ENCODE results near the gene DARS1.

Gene DARS1
- 92.8 to 184 (median 135) reads per million in 4 experiments for total RNA-seq

DNA sequence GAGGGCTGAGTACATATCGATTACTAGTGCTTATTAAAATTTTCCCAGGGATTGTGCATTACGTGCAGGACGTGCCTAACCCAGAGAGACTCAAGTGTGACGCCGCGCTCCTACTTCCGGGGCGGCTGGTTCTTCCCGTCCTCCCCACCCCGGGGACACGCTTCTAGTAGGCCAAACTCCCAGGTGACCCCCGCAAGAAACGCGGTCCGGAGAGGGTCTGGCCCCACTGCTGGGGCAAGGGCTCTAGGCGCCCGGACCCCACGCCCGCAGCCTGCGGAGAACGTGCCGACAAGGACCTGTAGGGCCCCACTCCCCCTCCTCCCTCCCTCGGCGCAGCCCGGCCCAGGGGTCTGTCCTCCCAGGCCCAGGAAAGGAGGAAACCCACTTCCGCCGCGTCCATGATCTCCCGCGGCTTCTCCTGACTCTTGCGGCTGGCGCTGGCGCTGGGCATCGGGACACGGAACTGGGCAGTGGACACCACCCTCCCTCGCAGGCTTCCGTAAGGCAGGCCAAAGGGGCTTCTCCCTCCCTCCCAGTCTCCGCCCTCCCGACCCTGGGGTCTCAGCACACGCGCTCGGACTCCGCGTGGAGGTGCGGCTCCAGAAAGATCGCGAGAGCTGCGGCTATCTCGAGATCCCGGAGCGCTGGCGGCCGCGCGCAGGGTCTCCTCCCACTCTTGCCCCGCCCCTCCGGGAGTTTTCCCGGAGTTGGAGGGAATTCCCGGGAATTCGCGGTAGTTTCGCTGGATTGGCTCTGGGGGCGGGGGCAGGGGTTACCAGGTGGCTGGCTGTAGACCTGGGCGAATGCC, at the start of gene DARS1:
Gene DARS1 (minus strand): TSS at position 609 of the 808 bp plus-strand sequence. CDS start 158 bp downstream, at position 451.
- peak; percentile 79 for DNase-seq

DNA sequence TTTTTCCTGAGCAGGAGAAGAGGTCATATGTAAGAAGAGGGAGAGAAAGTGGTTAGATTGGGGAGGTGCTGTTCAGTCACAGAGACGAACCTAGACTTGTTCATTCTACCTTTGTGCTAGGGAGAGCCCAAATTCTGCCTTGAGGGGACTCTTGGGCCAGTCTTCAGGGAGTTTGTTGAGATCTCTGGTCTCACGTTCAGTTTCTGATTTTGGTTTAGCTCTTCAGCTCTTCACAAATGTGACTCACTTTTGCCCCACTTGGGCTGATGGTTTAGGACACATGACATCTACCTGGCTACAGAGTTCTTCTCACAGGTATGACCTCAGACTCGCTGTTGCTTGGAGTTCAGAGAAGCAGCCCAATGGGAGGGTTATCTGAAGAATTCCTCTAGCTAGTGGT, 49.2 kb upstream of the DARS1 start:
- no peak for DNase-seq

DNA sequence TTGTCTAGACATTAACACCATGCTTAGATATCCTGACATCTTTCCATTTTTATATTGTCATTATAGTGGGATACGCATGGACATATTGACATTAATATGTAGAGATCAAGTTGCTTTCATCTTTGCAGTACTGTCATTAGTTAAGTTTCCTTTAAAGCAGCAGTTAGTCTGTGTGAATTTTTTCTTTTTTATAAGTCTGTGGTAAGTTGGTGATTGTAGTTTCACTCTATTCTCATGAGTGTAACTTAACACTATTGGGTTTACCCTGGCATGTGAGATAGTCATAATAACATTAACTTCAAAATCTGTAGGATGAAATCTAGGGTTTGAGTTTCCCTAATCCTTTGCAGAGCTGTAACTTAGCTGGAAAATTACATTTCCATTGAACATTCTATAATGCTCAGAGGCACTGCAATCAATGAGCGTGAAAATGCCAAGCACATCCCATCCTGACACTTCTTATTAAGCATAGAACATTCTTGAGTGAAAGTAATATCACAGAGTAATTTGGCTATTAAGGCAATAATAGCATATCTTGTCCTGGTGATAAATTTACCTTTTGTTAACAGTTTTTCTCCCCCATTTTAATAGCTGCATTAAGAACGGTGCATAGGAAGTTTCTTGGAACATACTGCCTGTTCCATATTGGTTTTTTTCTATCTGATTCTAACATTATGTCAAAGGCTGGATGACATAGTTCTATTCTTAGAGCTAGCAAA, 47.5 kb upstream of the DARS1 start:
- no peak for DNase-seq

DNA sequence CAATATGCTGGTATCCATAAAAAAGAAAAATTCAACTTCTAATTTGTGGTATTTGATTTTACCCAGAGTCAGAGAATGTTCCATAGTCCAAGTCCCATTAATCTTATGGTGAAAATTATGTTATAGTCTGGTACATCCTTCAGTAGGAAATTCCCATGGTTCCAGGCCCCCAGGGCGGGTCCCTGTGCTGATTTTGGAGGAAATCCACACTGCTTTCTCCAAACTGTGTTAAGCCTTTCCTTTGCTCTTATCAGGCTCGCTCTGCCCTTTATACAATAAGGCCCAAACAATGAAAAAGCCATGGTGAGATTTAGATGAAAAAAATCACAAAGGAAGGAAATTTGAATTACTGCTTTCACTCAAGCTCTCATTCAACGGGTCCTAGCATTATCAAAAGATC, 46.8 kb upstream of the DARS1 start:
- no peak for DNase-seq

DNA sequence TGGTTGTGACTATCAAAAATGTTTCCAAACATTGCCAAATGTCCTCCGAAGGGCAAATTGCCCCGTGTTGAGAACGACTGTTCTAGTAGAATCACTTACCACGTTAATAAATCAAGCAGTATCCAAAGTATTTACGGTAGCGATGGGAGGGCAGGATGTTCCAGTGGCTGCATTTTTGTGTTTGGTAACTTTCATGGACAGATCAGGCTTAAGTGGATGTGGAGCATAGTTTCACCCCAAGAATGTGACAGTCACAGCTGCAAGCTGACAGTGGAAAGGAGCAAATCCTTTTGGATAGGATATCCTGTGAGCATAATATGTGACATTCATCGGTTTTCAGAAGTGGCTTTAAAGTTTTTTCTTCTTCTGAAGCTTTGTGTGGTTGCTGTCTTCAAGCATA, 46.3 kb upstream of the DARS1 start:
- no peak for DNase-seq

DNA sequence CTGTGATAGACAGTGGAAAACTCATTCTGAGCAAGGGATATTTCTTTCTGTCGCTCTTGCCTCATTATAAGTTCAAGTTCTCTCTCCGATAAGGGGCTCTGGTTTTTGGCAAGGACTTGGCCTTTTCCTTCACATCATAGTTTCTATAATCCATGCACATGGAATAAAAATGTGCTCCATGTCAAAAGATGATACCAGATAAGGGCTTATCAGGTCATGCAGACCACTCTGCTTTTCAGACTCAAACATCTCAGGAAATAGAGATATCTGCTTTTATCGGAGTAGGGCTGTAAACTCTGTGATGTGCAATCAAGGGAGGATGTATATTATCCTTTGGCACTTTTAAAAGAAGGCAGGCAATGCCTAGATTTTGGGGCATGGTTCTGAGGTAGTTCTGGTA, 45.0 kb upstream of the DARS1 start:
- no peak for DNase-seq

DNA sequence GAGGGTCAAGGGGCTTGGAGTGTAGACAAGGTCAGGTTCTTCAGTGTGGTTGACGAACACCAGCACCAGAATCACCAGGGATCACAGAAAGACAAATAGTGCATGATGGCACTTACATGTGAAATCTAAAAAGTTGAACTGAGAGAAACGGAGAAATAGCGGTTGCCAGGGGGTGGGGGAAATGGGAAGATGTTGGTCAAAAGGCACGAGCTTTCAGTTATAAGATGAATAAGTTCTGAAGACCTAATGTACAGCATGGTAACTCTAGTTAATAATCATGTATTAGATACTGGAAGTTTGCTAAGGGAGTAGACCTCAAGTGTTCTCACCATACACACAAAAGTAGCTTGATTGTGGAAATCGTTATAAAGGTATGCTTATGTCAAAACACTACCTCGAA, 43.7 kb upstream of the DARS1 start:
- no peak for DNase-seq

DNA sequence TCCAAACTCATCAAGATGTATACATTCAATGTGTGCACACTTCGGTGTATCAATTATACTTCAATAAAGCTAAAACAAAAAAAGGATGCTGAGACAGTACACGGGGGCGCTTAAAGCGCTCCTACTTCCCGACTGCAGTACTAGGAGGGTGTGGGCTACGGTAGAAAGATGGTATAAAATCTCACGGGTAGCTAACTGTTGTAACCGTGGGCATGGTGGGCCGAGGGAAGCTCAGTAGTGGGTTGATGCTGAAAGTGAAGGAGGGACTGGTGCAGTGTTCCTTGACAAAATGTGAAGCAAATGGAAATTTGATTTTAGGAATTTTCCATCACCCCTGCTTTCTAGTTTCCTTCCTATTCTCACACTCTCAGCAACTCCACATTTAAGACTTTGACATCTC, 42.6 kb upstream of the DARS1 start:
- DNase-seq, result no peak

DNA sequence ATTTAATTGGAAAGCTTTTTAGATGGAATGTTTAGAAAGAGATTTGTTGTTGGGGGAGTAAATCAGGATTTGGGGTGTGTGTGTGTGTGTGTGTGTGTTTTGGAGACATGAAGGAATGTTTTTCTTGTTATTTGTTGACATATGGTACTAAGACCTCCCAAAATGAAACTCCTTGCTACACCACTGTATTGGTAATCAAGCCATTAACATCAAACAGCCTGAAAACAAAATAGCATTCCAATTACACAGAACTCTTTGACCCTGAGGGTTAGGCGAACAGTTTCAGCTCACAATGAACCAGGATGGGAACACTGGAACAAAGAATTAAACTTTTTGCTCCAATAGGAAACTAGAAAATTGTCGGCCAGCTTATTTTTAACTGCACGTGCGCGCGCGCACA, 41.7 kb upstream of the DARS1 start:
- no peak for DNase-seq

DNA sequence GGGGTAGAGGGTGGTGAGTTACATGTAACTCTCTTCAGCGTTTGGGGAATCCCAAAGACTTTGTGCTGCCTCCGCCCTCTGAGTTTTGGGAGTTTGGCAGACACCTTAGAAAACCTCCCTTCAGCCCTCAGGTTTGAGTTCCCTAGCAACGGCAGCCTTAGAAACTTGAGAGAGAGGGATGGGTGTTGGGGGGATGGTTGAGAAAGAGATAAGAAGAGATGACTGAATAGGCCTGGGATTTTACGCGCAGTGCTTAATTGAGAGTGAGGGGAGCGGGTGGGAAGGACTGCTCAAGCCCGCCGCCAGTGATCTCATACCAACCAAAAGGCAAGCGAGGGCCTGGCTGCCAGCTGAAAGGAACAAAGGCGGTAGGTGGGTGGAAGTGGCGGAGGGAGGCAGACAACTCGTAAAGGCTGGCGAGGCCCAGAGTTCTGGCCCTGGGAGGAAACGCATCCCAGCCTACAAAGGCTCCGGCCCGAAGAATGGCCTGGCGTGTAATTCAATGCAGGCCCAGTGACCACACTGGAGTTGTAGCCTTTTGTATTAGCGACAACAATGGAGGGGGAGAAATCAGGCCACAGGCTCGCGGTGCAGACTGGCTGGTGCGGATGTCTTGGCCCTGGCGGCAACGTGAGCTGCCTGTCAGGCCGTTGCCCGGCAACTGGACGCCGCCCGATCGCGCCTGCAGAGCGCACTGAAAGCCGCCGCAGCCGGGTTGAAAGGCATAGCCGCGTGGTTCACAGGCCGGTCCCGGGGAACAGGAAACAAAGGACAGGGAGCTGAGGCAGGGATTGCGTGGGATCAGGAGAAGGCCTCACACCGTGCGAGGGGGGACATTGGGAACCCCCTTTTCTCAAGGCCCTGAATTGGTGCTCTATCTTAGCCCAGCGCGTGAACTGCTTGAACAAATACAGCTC, 39.9 kb upstream of the DARS1 start:
- DNase-seq, result no peak

DNA sequence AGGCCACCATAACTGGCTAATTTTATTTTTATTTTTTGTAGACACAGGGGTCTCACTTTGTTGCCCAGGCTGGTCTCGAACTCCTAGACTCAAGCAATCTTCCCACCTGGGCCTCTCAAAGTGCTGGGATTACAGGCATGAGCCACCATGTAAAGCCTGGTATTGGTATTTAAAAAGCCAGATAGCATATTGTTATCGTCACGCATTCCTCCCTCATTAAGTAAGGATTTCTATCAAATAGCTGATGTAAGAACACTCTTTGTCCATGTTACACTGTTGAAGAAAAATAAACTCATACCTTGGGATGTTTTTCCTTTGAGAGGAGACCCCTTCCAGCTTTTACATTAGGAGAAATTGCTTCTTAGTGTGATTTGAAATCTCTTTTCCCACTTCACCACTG, 39.2 kb upstream of the DARS1 start:
- no peak for DNase-seq

DNA sequence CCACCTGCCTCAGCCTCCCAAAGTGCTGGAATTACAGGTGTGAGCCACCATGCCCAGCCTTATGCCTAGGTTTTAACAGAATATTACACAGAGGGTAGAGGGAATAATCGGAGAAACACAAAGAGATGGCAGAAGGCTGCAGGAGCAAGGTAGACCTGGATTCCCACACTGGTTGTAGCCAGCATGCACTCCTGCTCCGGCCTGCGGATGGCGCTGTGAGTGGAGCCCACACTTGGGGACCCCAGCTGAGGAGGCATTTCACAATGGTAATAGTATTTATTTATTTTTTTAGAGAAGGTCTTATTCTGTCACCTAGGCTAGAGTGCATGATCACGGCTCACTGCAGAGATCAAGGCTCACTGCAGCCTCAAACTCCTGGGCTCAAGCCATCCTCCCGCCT, 38.8 kb upstream of the DARS1 start:
- DNase-seq, result no peak

DNA sequence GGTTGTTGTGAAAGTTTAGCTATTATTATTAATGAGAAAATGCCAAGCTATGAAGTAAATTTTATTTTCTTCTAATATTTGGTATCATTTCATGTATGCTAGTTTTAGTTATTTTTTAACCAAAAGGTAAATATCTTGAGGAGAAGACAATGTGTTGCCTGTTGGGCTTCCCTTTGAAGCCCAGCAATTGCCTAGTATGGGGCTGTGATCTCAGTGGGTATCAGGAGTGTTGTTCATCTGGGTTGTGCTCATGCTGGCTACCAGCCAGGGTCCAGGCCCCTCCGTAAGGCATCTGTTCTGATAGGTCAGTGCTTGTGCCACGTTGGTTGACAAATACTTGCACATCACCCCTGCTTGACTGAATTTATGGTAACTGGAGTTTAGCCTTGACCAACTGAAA, 38.0 kb upstream of the DARS1 start:
- DNase-seq, result no peak

DNA sequence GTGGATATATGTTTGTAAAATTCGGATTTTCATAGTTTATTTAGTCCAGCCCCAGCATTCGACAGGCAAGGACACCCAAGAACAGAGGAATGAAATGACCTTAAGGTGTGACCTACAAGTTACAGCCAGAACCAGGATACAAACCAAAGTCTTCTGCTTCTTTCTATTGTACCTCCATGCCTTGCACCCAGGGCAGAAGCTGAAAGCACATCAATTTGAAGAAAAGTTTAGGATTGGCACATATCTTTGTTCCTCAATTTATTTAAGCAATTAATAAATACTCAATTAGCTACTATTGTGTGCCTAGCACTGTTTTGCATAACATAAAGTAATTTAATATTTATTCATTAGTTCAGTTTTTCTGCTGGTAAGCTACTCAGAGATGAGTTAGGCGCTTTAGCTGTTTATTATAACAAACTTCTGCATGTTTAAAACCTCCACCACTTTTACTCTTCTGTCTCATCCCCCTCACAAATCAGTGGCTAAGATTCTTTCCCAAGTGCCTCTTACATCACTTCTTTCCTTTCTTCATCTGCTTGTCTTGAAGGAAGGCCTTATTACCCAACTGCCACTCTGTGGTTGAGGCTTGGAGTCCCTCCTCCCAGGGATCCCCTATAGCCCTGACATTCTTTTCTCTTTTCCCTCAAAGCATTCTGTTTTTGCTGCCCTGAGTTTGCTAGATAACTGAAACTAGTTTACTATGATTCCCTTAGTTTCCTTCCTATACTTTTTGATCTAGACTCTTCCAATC, 37.1 kb upstream of the DARS1 start:
- no peak for DNase-seq

DNA sequence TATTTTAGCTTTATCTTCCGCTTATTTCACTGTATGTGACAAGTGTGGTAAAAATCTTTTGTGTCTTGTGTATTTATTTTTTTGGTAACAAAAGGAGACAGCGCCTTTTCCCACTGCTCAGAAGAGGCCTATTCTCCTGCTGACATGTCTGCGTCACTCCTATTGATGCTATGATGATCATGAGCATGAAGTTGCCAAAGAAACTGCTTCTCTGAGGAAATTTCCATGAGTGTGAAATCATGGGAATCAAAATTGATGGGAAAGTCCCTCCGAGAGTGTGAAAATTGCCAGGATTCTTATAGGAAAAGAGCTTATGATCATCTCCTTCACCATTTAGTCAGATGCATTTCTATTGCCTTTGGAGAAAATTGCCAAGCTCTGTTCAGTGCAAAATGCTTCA, 36.5 kb upstream of the DARS1 start:
- no peak for DNase-seq

DNA sequence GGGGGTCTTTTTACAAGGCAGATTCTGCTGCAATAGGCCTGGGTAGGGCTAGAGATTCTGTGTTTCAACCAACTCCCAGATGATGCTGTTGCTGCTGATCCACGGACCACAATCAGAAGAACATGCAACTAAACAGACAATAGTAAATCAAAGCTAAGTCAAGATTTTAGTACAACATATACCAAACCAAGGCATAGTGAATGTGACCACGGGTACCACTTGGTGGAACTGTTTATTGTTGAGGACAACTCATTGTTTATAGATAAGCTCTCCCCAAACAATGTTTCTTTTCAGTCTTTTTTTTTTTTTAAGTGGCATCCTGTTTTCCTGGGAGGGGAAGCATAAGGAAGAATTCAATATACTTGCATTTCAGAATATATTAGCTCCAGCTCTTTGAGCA, 36.0 kb upstream of the DARS1 start:
- no peak for DNase-seq

DNA sequence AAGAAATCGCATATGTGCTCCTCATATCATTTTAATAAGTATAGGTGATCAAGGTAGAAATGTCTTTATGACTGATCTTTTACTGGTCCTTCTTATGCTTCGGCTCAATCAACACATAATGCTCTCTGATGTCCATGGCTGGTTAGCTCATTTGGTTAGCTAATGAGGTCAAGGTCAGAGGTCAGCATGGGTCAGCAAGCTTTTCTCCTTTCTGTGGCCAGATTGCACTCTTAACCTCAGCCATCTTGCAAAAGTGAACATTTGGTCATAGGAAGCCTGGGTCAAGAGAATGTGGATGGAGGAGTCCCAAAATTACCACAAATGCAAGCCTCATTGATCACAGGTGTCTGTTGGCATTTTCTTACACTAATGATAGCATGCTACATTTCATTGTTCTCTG, 35.4 kb upstream of the DARS1 start:
- no peak for DNase-seq

DNA sequence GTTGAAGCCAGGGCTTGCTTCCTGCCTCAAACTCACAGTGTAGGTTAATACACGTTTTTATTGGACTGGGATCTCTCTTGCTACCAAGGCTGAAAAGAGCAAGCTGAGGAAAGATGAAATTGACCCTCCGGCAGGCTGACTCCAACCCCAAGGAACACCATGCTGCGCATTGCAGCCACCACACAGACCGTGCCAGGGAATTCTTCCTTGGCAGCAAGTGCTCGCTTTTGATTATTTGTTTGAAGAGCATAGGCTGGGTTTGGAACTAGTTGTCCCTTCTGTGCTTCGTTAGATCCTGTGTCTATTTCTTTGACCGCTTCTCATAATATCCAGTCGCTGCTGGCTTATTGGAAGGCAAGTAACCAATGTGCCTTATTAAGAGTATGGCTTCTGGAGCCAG, 34.4 kb upstream of the DARS1 start:
- DNase-seq, result no peak

DNA sequence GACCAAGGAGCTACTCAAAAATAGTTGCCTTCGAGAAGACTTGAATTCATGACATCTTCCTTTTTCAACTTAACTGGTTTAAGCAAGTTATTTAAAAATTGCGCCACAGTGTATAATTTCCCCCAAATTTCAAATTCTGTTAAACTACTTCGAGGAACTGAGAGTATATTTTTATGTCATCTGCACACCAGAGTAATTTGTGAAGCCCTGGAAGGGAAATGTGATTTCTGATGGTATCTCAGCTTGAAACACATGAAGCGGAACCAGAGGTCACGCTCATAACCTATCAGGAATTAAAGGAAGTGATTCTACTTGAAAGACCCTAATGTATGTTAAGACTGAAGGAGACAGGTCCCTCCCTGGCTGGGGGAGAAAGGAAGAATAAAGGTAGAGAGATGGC, 33.9 kb upstream of the DARS1 start:
- DNase-seq, result no peak

DNA sequence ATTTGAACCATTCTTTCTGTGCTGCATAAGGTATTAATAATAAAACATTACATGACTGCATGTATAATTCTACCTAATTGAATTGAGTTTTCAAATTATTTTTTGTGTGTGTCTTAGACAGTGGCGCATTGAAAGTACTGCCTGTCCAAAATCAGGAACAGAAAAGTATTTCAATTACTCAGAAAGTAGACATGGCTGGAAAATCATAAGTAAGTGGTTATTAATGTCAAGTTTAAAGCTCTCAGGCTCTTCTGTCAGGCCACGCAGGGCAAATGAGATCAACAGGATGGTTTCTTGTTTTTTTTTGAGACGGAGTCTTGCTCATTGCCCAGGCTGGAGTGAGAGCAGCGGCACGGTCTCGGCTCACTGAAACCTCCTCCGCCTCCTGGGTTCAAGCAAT, 32.4 kb upstream of the DARS1 start:
- DNase-seq, result no peak

DNA sequence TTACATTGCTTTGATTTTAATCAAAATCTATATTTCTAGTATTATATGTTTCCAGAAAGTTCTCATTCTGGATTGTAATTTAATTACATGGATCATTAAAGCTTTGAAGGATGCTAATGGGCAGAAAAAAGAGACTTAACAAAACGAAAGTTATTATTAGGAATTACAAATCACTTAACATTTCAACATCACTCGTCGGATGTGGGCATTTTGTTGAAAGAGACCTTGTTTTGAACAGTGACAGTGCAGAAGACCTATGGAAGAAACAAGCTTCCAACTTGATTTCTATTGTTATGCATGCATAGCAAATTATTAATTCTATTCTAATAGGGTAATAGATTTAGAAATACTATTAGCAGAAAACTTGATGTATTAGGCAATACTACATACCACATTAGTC, 31.4 kb upstream of the DARS1 start:
- no peak for DNase-seq

DNA sequence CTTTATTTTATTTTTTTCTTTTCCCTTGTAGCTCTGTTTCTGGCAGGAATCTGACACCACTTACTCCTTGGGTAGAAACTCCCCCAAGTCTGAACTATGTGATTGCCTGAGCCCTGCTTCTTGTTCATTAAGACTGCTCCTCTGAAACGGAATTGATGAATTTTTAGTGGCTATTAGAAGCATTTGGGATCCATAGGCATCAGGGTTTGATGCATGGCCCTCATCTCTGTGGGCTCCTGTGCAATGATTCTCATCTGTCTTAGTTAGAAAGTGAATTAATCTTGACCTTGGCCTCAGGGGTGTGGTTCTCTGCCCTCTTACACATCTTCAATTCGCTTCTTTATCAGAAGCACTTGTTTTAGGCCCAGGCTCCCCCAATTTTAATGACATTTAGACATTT, 31.0 kb upstream of the DARS1 start:
- DNase-seq, result no peak

DNA sequence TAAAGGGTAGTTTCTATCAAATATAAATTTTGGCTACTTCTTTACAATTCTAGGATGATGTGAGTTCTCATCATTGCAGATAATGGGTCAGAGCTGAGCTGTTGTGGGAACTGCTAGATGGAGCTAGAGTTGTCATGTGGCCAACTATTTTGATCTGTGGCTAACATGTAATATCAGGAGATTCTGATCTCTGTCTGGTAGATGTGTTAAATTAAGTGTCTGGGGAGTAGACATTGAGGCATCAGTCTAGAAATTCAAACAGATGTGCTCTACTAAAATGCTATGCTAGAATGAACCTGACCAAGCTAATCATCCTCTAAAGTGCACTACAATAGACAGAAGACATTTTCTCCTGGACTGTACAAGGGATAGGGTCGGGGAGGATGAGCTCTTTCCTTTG, 30.3 kb upstream of the DARS1 start:
- DNase-seq, result no peak

All from effector CD8-positive, alpha-beta T cell (primary cell).